GM19099 (cell line): ENCODE results near the gene ARHGEF37.

Source experiments
- POLR2A ChIP-seq: IDR thresholded peaks from 3 replicates; pipeline ENCODE4 v1.6.1; 2011; ENCODE audit warnings: low read depth; ENCODE audit not compliant: insufficient read length; ENCODE audit errors: extremely low read depth

The ARHGEF37 gene

GRCh38 chr5:149593370-149593769 lies 12.1 kb downstream of the ARHGEF37 start:
- no peak for TF ChIP-seq POLR2A

GRCh38 chr5:149594206-149594895 lies 13.1 kb downstream of the ARHGEF37 start:
- TF ChIP-seq POLR2A: no peak

- TF ChIP-seq POLR2A: no peak
Observed at GRCh38 chr5:149596712-149597111, 15.4 kb downstream of the ARHGEF37 start.

GRCh38 chr5:149597618-149598017 lies 16.3 kb downstream of the ARHGEF37 start:
- no peak for TF ChIP-seq POLR2A

GRCh38 chr5:149598966-149599365 lies 17.7 kb downstream of the ARHGEF37 start:
- TF ChIP-seq POLR2A: no peak

GRCh38 chr5:149599375-149599774 lies 18.1 kb downstream of the ARHGEF37 start:
- no peak for TF ChIP-seq POLR2A

GRCh38 chr5:149600932-149601331 lies 19.6 kb downstream of the ARHGEF37 start:
- no peak for TF ChIP-seq POLR2A

- no peak for TF ChIP-seq POLR2A
Observed at GRCh38 chr5:149603210-149603609, 21.9 kb downstream of the ARHGEF37 start.

- no peak for TF ChIP-seq POLR2A
Observed at GRCh38 chr5:149603920-149604319, 22.6 kb downstream of the ARHGEF37 start.

- TF ChIP-seq POLR2A: no peak
Observed at GRCh38 chr5:149604321-149604720, 23.0 kb downstream of the ARHGEF37 start.

- no peak for TF ChIP-seq POLR2A
Observed at GRCh38 chr5:149605354-149605997, 24.2 kb downstream of the ARHGEF37 start.

GRCh38 chr5:149605998-149606724 lies 24.9 kb downstream of the ARHGEF37 start:
- no peak for TF ChIP-seq POLR2A

- no peak for TF ChIP-seq POLR2A
Observed at GRCh38 chr5:149608936-149609545, 27.7 kb downstream of the ARHGEF37 start.

- no peak for TF ChIP-seq POLR2A
Observed at GRCh38 chr5:149609640-149610219, 28.4 kb downstream of the ARHGEF37 start.
